ENCODE results near the gene OS9. TPM values are rescaled to one million over a fixed set of nuclear protein-coding genes. Genes with fewer than 3 reads are reported as not detected.
"Not testable (repeated sequence)": the region's sequence is repeated elsewhere in the genome, so short reads cannot be mapped to it uniquely, and the experiment has no call there.

OS9 gene
- total RNA-seq, 1 donor from 2014 or later: 148 TPM

DNA sequence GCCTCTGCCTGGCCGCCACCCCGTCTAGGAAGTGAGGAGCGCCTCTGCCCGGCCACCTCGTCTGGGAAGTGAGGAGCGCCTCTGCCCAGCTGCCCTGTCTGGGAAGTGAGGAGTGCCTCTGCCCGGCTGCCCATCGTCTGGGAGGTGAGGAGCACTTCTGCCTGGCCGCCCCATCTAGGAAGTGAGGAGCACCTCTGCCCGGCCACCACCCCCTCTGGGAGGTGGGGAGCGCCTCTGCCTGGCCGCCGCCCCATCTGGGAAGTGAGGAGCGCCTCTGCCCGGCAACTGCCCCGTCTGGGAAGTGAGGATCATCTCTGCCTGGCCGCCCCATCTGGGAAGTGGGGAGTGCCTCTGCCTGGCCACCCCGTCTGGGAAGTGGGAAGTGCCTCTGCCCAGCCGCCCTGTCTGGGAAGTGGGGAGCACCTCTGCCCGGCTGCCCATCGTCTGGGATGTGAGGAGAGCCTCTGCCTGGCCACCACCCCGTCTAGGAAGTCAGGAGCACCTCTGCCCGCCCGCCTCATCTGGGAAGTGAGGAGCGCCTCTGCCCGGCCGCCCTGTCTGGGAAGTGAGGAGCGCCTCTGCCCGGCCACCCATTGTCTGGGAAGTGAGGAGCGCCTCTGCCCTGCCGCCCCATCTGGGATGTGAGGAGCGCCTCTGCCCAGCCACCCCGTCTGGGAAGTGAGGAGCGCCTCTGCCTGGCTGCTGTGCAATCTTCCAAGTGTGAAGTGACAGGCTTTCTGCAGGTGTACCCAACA is 28.7 kb upstream of the OS9 start:
- H3K27me3 ChIP-seq (ENCODE audit: control insufficient read depth in 3 of 3, insufficient read depth in 3 of 3, low read length in 3 of 3); H3K9me3 ChIP-seq (ENCODE audit: control insufficient read depth in 3 of 3, low read length in 3 of 3); H3K4me1 ChIP-seq (ENCODE audit: control insufficient read depth in 3 of 3, insufficient read depth in 3 of 3, low read length in 3 of 3); H3K4me3 ChIP-seq (ENCODE audit: low read length in 3 of 3); H3K9ac ChIP-seq (ENCODE audit: low read depth in 1 of 3, low read length in 3 of 3); H3K27ac ChIP-seq (ENCODE audit: low read depth, low read length); H3K36me3 ChIP-seq (ENCODE audit: control insufficient read depth in 3 of 3, insufficient read depth in 3 of 3, low read length in 3 of 3): not testable (repeated sequence)

DNA sequence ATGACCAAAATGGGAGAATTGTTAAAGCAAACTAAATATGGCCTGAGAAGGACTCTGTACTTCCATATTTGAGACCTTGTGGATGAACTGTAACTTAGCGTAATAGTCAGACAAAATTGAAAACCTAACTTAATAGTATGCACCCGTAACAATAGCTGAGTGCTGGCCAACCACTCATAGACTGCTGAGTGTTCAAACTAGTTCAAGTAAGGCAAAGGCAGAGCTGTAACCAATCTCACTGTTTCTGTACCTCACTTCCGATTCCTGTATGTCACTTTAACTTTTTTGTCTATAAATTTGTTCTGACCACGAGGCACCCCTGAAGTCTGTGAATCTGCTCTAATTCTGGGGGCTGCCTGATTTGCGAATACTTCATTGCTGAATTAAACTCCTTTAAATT is 27.0 kb upstream of the OS9 start:
- no peaks in the 10 kb centered on the region for H3K4me1 ChIP-seq (ENCODE audit: control insufficient read depth in 3 of 3, insufficient read depth in 3 of 3, low read length in 3 of 3)
- H3K9me3 ChIP-seq (ENCODE audit: control insufficient read depth in 3 of 3, low read length in 3 of 3): no peaks in the 10 kb centered on the region
- no peak overlapping the region for H3K27ac ChIP-seq (ENCODE audit: low read depth, low read length)
- no peaks in the 10 kb centered on the region for H3K36me3 ChIP-seq (ENCODE audit: control insufficient read depth in 3 of 3, insufficient read depth in 3 of 3, low read length in 3 of 3)
- no peak overlapping the region for H3K9ac ChIP-seq (ENCODE audit: low read depth in 1 of 3, low read length in 3 of 3)
- H3K4me3 ChIP-seq (ENCODE audit: low read length in 3 of 3): no peak overlapping the region
- H3K27me3 ChIP-seq (ENCODE audit: control insufficient read depth in 3 of 3, insufficient read depth in 3 of 3, low read length in 3 of 3): peaks cover 0 to 4% (median 0%) of the 10 kb centered on the region in 3 donors

- not testable (repeated sequence) for H3K4me3 ChIP-seq (ENCODE audit: low read length in 3 of 3); H3K36me3 ChIP-seq (ENCODE audit: control insufficient read depth in 3 of 3, insufficient read depth in 3 of 3, low read length in 3 of 3); H3K27ac ChIP-seq (ENCODE audit: low read depth, low read length); H3K9me3 ChIP-seq (ENCODE audit: control insufficient read depth in 3 of 3, low read length in 3 of 3); H3K9ac ChIP-seq (ENCODE audit: low read depth in 1 of 3, low read length in 3 of 3); H3K4me1 ChIP-seq (ENCODE audit: control insufficient read depth in 3 of 3, insufficient read depth in 3 of 3, low read length in 3 of 3); H3K27me3 ChIP-seq (ENCODE audit: control insufficient read depth in 3 of 3, insufficient read depth in 3 of 3, low read length in 3 of 3)
These were observed 24.2 kb upstream of the OS9 start for GRCh38 chr12:57669691-57670090.

- H3K4me1 ChIP-seq (ENCODE audit: control insufficient read depth in 3 of 3, insufficient read depth in 3 of 3, low read length in 3 of 3); H3K4me3 ChIP-seq (ENCODE audit: low read length in 3 of 3); H3K9ac ChIP-seq (ENCODE audit: low read depth in 1 of 3, low read length in 3 of 3); H3K27ac ChIP-seq (ENCODE audit: low read depth, low read length); H3K9me3 ChIP-seq (ENCODE audit: control insufficient read depth in 3 of 3, low read length in 3 of 3); H3K27me3 ChIP-seq (ENCODE audit: control insufficient read depth in 3 of 3, insufficient read depth in 3 of 3, low read length in 3 of 3); H3K36me3 ChIP-seq (ENCODE audit: control insufficient read depth in 3 of 3, insufficient read depth in 3 of 3, low read length in 3 of 3): not testable (repeated sequence)
These were observed 22.1 kb upstream of the OS9 start for GRCh38 chr12:57671811-57672210.

- Histone ChIP-seq H3K4me3 (ENCODE audit: low read length in 3 of 3) (no peak overlapping the region), H3K4me1 (ENCODE audit: control insufficient read depth in 3 of 3, insufficient read depth in 3 of 3, low read length in 3 of 3) (no peaks in the 10 kb centered on the region), H3K9me3 (ENCODE audit: control insufficient read depth in 3 of 3, low read length in 3 of 3) (no peaks in the 10 kb centered on the region), H3K9ac (ENCODE audit: low read depth in 1 of 3, low read length in 3 of 3) (no peak overlapping the region), H3K27me3 (ENCODE audit: control insufficient read depth in 3 of 3, insufficient read depth in 3 of 3, low read length in 3 of 3) (peaks cover 0 to 8% (median 4%) of the 10 kb centered on the region in 3 donors), H3K27ac (ENCODE audit: low read depth, low read length) (no peak overlapping the region), H3K36me3 (ENCODE audit: control insufficient read depth in 3 of 3, insufficient read depth in 3 of 3, low read length in 3 of 3) (no peaks in the 10 kb centered on the region)
These were observed 21.1 kb upstream of the OS9 start for GRCh38 chr12:57672801-57673200.

DNA sequence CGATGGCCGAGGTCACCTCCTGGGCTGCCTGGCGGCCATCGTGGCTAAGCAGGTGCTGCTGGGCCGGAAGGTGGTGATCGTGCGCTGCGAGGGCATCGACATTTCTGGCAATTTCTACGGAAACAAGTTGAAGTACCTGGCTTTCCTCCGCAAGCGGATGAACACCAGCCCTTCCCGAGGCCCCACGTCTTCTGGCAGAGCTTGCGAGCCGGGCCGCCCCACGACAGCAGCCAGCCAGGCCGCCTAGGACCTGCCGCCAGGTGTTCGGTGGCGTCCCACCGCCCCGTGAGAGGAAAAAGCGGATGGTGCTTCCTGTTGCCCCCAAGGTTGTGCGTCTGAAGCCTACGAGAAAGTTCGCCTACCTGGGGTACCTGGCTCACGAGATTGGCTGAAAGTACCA is 19.2 kb upstream of the OS9 start:
- Histone ChIP-seq H3K4me1 (ENCODE audit: control insufficient read depth in 3 of 3, insufficient read depth in 3 of 3, low read length in 3 of 3) (no peaks in the 10 kb centered on the region), H3K4me3 (ENCODE audit: low read length in 3 of 3) (no peak overlapping the region), H3K27me3 (ENCODE audit: control insufficient read depth in 3 of 3, insufficient read depth in 3 of 3, low read length in 3 of 3) (peaks cover 0 to 8% (median 4%) of the 10 kb centered on the region in 3 donors), H3K9me3 (ENCODE audit: control insufficient read depth in 3 of 3, low read length in 3 of 3) (no peaks in the 10 kb centered on the region), H3K36me3 (ENCODE audit: control insufficient read depth in 3 of 3, insufficient read depth in 3 of 3, low read length in 3 of 3) (no peaks in the 10 kb centered on the region), H3K27ac (ENCODE audit: low read depth, low read length) (no peak overlapping the region), H3K9ac (ENCODE audit: low read depth in 1 of 3, low read length in 3 of 3) (no peak overlapping the region)

DNA sequence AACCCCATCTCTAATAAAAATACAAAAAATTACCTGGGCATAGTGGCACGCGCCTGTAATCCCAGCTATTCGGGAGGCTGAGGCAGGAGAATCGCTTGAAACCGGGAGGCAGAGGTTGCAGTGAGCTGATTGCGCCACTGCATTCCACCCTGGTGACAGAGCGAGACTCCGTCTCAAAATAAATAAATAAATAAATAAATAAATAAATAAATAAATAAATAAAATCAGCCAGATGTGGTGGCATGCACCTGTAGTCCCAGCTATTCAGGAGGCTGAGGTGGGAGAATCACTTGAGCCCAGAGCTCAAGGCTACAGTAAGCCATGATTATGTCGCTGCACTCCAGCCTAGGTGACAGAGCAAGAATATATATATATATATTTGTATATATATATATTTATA is 16.0 kb upstream of the OS9 start:
- H3K36me3 ChIP-seq (ENCODE audit: control insufficient read depth in 3 of 3, insufficient read depth in 3 of 3, low read length in 3 of 3); H3K4me3 ChIP-seq (ENCODE audit: low read length in 3 of 3); H3K4me1 ChIP-seq (ENCODE audit: control insufficient read depth in 3 of 3, insufficient read depth in 3 of 3, low read length in 3 of 3); H3K9me3 ChIP-seq (ENCODE audit: control insufficient read depth in 3 of 3, low read length in 3 of 3); H3K27ac ChIP-seq (ENCODE audit: low read depth, low read length); H3K9ac ChIP-seq (ENCODE audit: low read depth in 1 of 3, low read length in 3 of 3); H3K27me3 ChIP-seq (ENCODE audit: control insufficient read depth in 3 of 3, insufficient read depth in 3 of 3, low read length in 3 of 3): not testable (repeated sequence)

DNA sequence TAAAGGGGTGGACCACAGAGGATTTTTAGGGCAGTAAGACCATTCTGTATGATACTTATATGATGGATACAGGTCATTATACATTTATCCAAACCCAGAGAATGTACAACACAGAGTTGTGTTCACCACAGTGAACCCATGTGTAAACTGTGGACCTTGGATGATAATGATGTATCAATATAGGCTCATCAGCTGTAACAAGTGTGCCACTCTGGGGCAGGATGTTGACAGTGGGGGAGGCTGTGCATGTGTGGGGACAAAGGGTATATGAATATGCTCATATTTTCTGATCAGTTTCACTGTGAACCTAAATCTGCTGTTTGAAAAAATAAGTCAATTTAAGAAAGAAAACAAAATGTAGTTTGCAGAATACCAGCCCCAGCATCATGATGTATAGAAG is 14.2 kb upstream of the OS9 start:
- Histone ChIP-seq H3K36me3 (ENCODE audit: control insufficient read depth in 3 of 3, insufficient read depth in 3 of 3, low read length in 3 of 3) (no peaks in the 10 kb centered on the region), H3K27me3 (ENCODE audit: control insufficient read depth in 3 of 3, insufficient read depth in 3 of 3, low read length in 3 of 3) (peaks cover 0 to 8% (median 0%) of the 10 kb centered on the region in 3 donors), H3K9ac (ENCODE audit: low read depth in 1 of 3, low read length in 3 of 3) (no peak overlapping the region), H3K4me1 (ENCODE audit: control insufficient read depth in 3 of 3, insufficient read depth in 3 of 3, low read length in 3 of 3) (no peaks in the 10 kb centered on the region), H3K27ac (ENCODE audit: low read depth, low read length) (no peak overlapping the region), H3K4me3 (ENCODE audit: low read length in 3 of 3) (no peak overlapping the region), H3K9me3 (ENCODE audit: control insufficient read depth in 3 of 3, low read length in 3 of 3) (no peaks in the 10 kb centered on the region)

DNA sequence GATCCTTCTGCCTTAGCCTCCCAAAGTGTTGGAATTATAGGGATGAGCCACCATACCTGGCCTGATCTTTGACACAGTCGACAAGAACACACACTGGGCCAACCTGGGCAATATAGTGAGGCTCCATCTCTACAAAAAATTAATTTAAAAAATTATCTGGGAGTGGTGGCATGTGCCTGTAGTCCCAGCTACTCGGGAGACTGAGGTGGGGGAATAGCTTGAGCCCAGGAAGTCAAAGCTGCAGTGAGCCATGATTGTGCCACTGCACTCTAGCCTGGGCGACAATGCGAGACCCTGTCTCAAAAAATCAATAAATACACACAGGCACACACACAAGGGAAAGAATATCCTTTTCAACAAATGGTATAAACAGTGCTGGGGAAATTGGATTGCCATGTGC is 6.1 kb upstream of the OS9 start:
- Histone ChIP-seq H3K9me3 (ENCODE audit: control insufficient read depth in 3 of 3, low read length in 3 of 3) (no peaks in the 10 kb centered on the region), H3K27me3 (ENCODE audit: control insufficient read depth in 3 of 3, insufficient read depth in 3 of 3, low read length in 3 of 3) (no peaks in the 10 kb centered on the region), H3K9ac (ENCODE audit: low read depth in 1 of 3, low read length in 3 of 3) (no peak overlapping the region), H3K4me1 (ENCODE audit: control insufficient read depth in 3 of 3, insufficient read depth in 3 of 3, low read length in 3 of 3) (no peaks in the 10 kb centered on the region), H3K27ac (ENCODE audit: low read depth, low read length) (no peak overlapping the region), H3K4me3 (ENCODE audit: low read length in 3 of 3) (no peak overlapping the region), H3K36me3 (ENCODE audit: control insufficient read depth in 3 of 3, insufficient read depth in 3 of 3, low read length in 3 of 3) (no peaks in the 10 kb centered on the region)

DNA sequence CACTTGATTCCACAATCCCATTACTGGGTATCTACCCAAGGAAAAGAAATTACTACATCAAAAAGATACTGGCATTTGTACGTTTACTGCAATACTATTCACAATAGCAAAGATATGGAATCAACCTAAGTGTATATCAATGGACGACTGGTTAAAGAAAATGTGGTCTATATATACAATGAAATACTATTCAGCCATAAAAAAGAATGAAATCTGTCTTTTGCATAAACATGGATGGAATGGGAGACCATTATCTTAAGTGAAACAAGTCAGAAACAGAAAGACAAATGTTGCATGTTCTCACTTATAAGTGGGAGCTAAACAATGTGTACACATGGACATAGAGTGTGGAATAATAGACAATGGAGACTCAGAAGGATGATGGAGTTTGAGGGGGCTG is 5.0 kb upstream of the OS9 start:
- Histone ChIP-seq H3K4me3 (ENCODE audit: low read length in 3 of 3) (no peak overlapping the region), H3K9me3 (ENCODE audit: control insufficient read depth in 3 of 3, low read length in 3 of 3) (no peaks in the 10 kb centered on the region), H3K36me3 (ENCODE audit: control insufficient read depth in 3 of 3, insufficient read depth in 3 of 3, low read length in 3 of 3) (no peaks in the 10 kb centered on the region), H3K9ac (ENCODE audit: low read depth in 1 of 3, low read length in 3 of 3) (no peak overlapping the region), H3K27me3 (ENCODE audit: control insufficient read depth in 3 of 3, insufficient read depth in 3 of 3, low read length in 3 of 3) (no peaks in the 10 kb centered on the region), H3K4me1 (ENCODE audit: control insufficient read depth in 3 of 3, insufficient read depth in 3 of 3, low read length in 3 of 3) (peaks cover 0 to 3% (median 2%) of the 10 kb centered on the region in 3 donors), H3K27ac (ENCODE audit: low read depth, low read length) (no peak overlapping the region)

Data from skeletal muscle tissue (tissue), 4 donors.